SK-N-MC (cell line): Measurements from ENCODE around the gene MRPL27.

ENCODE experiments used
- EZH2 ChIP-seq: fragments of 200-600 bp; sonication (generic); IDR thresholded peaks from one replicate; pipeline ENCODE4 v1.6.1; 2017; ENCODE audit warnings: antibody characterized with exemption
- POLR2AphosphoS5 ChIP-seq: IDR thresholded peaks from 2 replicates; pipeline ENCODE4 v1.6.1; 2012; ENCODE audit warnings: mild to moderate bottlenecking, low read depth, low read length, borderline replicate concordance

DNA sequence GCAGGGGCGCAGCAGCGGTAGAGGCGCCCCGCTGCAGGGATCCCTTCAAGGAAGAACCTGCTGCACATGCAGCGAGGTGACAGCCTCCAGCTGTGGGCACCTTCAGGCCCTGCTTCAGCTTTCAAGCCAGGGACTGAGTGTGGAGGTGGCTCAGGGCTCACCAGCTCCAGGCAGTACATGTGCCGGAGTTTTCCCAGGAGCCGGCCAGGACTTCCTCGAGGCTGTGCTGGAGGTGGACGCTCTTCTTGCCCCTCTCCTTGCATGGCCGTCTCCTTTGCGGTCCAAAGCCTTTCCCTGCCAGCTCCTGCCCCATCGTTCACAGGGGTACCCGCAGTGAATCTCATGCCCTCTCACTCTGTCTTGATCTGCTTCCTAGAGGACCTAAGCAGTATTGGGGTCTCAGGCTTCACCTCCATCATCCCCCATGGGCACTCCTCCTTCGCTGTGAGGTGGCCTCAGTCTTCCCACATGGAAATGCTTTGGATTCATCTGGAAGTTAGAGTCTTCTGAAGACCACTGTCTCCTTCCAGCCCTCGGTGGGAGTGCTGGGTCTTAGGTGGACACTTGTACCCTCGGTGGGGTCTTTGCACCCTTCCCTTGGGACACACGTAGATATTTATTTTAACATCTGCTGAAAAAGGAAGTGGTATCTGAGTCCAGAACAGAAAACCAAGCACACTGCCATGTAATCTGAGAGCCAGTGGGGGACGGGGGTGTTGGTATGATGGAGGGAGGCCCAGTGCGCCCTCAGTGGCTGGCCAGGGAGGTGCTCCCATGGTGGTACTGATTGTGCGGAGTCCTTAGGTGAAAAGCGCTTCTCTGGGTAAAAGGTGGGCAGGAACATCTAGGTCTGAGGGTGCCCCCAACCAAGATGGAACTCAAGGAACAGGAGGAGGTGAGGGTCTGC lies 20.0 kb downstream of the MRPL27 start:
- TF ChIP-seq EZH2, result no peak
- TF ChIP-seq POLR2AphosphoS5, result no peak
